A204.1 (cell line): ENCODE measurements around the gene TNFAIP8.

Experiments
- FAIRE-seq: peaks from 2 replicates; lab custom pipeline; 2012; peaks lifted over from hg19 to GRCh38; lab: Jason Lieb, UNC

The TNFAIP8 gene

GRCh38 chr5:119355685-119356611, at the start of gene TNFAIP8:
Gene TNFAIP8, plus strand, starts transcription at chr5:119356019. Its CDS starts 72 bp downstream, at chr5:119356091.
- FAIRE-seq = no peak

DNA sequence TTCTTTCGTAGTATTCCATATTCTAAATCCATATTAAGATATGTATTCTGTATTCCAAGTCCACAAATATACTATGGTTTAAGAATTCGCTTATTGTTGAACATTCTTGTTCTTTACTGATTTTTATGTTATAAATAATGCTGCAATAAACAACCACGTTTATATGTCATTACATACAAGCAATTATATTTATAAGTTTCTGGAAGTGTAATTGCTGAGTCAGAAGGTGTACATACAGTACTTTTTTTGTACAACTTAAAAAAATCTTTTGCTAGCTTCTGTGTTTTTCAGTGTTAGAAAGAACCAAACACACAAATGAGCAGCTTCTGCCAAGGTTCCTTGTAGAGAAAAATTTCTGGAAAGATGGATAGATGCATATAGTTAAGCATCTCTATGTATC, 48.6 kb upstream of the TNFAIP8 start:
- no peak for FAIRE-seq

- no peak for FAIRE-seq
Measured at GRCh38 chr5:119309326-119309725, 46.5 kb upstream of the TNFAIP8 start.

GRCh38 chr5:119311688-119312087, 44.1 kb upstream of the TNFAIP8 start:
- FAIRE-seq = no peak

DNA sequence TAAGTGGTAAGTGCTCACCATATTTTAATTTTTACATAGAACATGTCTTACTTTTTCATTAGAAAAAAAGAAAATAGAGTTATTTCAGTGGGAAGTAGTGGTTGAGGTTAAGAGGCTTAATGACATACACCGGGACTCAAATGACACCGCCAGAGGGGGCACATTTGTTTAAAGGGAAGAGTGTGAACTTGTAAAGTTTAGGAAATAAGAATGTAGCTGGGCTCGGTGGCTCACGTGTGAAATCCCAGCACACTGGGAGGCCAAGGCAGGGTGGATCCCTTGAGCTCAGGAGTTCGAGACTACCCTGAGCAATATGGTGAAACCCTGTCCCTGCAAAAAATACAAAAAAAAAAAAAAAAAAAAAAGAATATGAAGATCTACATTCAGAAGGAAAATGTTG, 43.4 kb upstream of the TNFAIP8 start:
- no peak for FAIRE-seq

DNA sequence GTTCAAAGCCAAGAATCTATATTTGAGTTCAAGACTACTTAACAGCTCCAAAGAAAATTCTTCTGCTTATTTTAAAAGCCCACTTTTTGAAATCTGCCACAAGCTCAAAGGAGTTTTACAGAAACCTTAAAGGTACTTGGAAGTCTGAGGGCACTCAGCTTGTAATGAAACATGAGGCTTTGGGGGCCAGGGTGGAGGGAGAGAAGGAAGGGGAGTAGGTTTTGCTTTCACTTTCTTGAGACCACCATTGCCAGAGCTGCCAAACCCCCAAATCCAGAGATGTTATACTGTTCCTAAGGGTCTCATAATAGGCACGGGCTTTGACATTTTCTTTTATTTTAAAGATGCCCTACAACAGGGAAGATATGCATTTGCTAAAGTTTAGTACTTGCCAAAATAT, 42.6 kb upstream of the TNFAIP8 start:
- FAIRE-seq = no peak

DNA sequence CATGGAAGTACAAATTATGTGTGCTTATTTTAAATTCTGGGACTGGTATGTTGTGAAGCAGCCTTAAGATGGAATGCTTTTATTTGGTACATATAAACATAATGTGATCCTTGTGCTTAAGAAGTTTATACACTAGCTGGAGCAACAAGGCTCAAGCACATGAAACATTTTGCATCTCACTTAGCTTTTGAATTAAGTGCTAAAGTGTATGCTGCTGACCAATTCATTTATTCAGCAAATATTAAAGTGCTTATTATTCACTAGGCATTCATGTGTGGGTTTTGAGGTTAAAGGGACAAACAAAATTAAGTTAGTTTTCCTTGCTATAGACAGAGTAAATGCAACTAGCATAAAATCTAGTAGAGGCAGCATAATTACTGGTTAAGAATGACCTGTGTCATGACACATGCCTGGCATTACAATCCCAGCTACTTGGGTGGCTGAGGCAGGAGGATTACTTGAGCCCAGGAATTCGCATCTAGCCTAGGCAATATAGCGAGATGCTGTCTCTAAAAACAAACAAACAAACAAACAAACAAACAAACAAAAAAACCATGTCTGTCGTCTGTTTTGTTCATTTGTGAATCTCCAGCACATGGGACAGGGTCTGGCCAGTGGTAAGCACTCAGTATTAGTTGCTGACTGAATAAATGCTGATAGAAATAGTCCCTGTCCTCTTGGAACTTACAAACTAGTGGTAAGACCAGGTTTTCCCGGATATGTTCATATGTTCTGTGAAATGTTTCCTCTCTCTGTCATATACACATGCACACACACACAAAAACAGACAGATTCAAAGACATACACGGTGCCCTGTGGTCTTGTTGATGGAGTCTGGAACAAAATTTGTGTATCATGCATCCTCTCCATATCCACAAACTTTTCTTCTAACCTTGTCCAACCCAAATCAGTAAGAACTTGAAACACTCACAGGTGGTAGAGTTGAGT, 41.9 kb upstream of the TNFAIP8 start:
- no peak for FAIRE-seq

GRCh38 chr5:119315516-119315949, 40.3 kb upstream of the TNFAIP8 start:
- FAIRE-seq = no peak

DNA sequence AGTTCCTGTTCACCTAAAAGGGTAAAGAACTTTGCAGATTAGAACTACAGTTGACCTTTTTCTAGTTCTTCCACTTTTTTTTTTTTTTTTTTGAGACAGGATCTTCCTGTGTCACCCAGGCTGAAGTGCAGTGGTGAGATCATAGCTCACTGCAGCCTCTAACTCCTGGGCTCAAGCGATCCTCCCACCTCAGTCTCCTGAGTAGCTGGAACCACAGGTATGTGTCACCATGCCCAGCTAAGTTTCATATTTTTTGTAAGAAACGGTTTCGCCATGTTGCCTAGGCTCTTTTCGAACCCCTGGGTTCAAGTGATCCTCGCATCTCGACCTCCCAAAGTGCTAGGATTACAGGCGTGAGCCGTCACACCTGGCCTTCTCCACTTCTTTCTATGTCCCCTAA, 39.7 kb upstream of the TNFAIP8 start:
- FAIRE-seq = no peak

DNA sequence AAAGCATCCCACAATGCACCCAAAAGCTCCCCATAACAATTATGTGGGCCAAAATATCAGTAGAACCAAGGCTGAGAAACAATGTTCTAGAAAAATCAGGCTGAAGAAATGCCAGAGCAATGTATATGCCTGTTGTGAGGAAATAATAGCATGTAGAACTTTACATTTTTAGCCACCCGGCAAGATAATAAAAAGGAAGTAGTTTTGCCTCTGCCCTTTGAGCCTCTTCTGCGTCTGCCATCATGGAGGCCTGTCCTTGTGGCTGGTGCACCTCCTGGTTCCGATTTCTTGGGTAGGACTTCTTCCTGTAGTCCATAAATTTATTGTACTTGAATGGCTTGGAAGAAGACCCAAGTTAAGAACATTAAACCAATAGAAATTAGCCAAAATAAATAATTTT, 38.9 kb upstream of the TNFAIP8 start:
- no peak for FAIRE-seq

GRCh38 chr5:119318256-119318894, 37.4 kb upstream of the TNFAIP8 start:
- no peak for FAIRE-seq

DNA sequence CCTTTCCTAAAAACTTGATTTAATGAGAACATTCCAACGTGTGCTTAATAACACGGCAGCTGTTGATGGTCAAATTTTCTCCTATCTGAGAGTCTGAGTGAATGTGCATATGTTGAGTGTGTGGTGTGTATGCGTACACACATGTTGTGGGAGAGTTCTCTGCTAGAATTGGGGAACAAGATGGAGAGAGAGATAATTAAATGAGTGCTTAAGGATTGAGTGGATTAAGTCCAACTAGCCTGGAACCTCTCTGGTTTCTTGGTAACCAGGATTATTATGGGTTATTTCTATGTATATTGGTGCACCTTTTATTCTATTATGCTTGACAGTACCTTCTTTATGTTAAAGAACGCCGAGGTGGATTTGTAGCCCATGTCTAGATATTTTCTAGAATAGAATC, 36.4 kb upstream of the TNFAIP8 start:
- FAIRE-seq = no peak

DNA sequence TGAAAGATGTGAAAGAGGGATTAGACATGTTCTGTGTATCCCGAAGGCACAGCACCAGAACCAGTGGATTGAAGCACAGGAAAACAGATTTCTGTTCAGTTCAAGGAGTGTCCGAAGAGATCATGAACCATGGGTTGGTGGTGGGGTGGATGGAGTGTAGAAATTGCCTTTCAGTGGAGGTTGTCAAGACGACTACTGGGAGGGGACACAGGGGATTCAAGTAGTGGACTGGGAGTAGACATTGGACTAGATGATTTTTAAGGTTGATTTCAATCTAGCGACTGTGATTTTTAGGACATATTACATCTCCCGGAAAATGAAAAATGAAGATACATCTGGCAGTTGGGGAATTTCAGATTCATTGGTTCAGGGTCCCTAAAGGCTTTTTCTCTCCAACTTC, 35.9 kb upstream of the TNFAIP8 start:
- FAIRE-seq = no peak

DNA sequence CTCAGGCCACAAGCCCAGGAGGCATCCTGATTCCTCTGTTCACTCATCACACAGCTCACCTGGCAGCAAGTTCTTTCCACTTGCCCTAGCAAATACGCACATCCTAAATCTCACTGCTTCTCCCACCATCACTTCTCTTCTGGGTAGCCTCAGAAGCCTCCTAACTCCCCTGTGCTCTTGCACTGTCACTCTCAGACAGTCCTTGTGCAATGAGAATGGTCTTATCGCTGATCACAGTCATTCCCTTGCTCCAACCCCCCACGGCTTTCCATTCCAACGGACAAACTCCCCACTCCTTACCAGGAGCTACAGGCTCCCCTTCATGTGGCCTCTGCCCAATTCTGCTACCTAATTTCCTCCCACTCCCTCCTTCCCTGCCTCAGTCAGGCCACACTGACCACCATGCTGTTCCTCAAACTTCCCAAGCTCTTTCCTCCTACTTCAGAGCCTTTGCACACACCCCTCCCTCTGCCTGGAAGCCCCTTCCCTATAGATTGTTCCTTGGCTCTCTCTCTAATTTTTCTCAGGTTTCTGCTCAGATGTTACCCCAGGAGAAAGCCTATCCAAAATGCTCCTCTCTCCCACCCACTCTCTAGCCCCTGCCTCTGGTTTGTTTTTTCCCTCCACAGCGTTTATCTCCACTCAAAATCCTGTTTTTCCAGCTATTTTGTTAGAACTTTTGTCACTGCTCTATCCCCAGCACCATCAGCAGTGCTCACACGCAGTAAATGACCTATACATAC, 34.1 kb upstream of the TNFAIP8 start:
- no peak for FAIRE-seq

DNA sequence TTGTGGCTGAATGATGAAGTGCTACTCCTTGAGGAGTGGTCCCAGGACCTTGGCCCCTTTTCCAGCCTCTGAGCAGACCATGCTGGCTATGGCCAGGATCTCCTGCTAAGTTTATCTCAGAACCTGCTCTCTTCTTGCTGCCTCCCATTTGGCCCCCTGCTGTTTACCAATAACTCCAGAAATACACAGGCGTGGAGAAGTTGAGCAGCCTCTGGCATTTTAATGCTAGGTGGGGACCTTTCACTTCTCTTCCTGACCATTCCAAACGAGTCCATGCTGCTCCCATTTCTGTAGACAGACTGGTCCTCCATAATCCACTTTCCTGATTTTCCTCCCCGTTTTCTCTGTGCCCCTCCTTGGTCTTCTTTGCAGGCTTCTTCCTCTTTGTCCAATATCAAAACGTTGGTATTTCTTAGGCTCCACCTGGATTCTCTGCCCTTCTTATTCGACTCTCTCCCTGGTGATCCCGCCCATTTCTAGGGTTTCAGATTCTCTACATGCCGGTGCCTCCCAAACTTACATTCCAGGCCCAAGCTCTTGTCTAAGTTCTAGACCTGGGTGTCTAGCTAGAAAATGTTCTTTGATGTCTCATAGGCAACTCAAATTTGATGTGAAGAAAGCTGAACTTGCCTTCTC, 33.4 kb upstream of the TNFAIP8 start:
- FAIRE-seq = no peak

DNA sequence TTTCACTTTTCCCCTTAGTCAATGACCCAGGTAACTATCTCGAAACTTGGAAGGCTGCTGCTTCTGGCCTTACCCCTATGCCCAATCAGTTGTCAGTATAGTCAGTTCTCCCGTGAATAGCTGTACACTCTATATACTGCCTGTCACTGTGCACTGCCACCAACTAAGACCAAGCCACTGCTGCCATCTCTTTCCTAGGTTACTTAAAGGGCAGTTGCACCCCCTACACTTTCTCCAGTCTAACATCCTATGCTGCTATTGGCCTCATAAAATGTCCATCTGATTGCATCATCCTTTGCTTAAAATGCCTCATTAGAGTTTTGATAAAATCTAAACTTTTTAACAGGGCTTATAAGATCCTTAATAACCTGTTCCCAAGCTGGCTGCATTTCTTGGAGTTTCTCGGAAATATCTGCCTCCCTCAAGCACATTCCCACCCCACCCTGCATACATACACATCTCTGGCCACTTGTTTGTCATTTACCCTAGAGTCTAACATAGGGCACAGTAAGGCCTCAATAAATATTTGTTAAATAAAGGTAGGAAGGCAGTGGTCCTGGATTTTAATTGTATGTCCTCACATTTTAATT, 32.8 kb upstream of the TNFAIP8 start:
- no peak for FAIRE-seq

DNA sequence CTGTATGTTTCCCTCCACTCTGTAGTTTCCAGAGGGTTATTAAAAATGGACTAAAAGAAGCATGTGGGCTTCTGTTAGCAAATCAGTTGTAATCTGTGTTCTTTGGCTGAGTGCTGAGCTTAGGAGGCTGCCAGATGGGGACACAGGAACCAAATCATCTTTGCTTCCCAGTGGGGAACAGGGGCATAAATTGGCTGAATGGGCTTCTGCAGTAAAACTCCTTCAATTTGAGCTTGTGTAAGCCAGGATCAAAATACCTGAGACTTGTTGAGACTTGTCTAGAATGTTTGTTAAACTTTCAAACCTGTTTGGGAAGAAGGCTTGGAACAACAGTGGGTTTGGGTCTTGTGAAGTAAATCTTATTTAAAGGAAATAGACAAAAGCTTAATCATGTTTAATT, 32.2 kb upstream of the TNFAIP8 start:
- FAIRE-seq = peak; percentile 99

GRCh38 chr5:119324842-119325241, 31.0 kb upstream of the TNFAIP8 start:
- FAIRE-seq = no peak

GRCh38 chr5:119327018-119327417, 28.8 kb upstream of the TNFAIP8 start:
- FAIRE-seq = no peak

- FAIRE-seq = no peak
Measured at GRCh38 chr5:119328753-119329602, 26.8 kb upstream of the TNFAIP8 start.
